Measurements from ENCODE around the gene NPAS3. TPM values are rescaled to one million over a fixed set of nuclear protein-coding genes. Genes with fewer than 3 reads are reported as not detected.

Gene NPAS3
- total and polyA plus RNA-seq, 2 donors (not counting 3 experiments of a cell fraction or from before 2014, with no cell fraction given), result 0.10 to 0.13 TPM

DNA sequence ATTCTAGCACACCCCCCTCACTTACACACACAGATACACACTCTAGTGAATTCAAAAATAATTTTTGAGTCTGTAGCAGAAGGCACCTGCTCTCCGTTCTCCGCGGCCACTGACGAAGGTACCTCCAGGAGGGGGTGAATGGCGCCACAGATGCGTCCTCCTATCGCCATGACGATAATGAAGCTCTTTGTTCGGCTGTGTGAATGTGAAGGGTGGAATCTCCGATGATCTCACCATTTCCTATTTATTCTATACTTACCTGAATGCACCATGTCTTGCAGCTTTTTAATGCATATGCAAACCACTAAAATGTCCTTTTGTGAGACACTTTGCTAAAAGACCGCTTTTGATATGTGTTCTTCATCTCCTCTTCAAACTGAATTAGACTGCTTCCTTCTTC is 849.5 kb downstream of the NPAS3 start:
- Histone ChIP-seq H3K9me1 (replicated peaks; ENCODE audit: control insufficient read depth, extremely low read depth, insufficient read depth, low read length) (no peaks in the 10 kb centered on the region), H3K4me2 (ENCODE audit: insufficient read depth, low read length) (no peak overlapping the region), H4K20me1 (replicated peaks; ENCODE audit: control insufficient read depth, extremely low read depth, insufficient read depth, low read length) (no peaks in the 10 kb centered on the region), H3K27me3 (ENCODE audit: control insufficient read depth in 2 of 2, insufficient read depth in 2 of 2, low read length in 2 of 2) (no peaks in the 10 kb centered on the region), H3K9me3 (replicated peaks; ENCODE audit: control insufficient read depth, insufficient read depth, low read length) (no peaks in the 10 kb centered on the region), H3K36me3 (ENCODE audit: control insufficient read depth in 2 of 2, extremely low read depth in 1 of 2, insufficient read depth in 2 of 2, low read length in 2 of 2) (no peaks in the 10 kb centered on the region), H3K4me1 (ENCODE audit: control insufficient read depth, extremely low read depth, insufficient read depth, low read length) (peaks cover 10% of the 10 kb centered on the region), H3K79me2 (ENCODE audit: control insufficient read depth, insufficient read depth, low read length) (no peaks in the 10 kb centered on the region), H3K4me3 (replicated peaks in 1 of 3; ENCODE audit: insufficient read depth in 1 of 3, low read depth in 1 of 3, low read length in 3 of 3) (no peak overlapping the region), H3K9ac (replicated peaks; ENCODE audit: extremely low read depth, insufficient read depth, low read length) (no peak overlapping the region), H2AFZ (ENCODE audit: low read depth, low read length) (no peak overlapping the region), H3K27ac (ENCODE audit: insufficient read depth, low read depth, low read length) (no peak overlapping the region)
- CTCF ChIA-PET, result interaction anchor here (1.4 kb wide), 1 partner anchor 422 kb away, joined by 3 read pairs; no protein-coding TSS in a partner anchor
- DNase-seq (ENCODE audit: low read depth, low spot score) (no peak), FAIRE-seq (no peak)
- intact Hi-C loops (cut with micrococcal nuclease), result no loop called here
- no TSS peak for BruUV-seq (replicated peaks)
- TF ChIP-seq MYC (IDR thresholded peaks at IDR 0.05; ENCODE audit: low read depth, low read length) (no peak), GATA2 (IDR thresholded peaks at IDR 0.05; ENCODE audit: insufficient read depth, insufficient read length, low read depth, low read length) (no peak), JUN (IDR thresholded peaks at IDR 0.05; ENCODE audit: borderline replicate concordance, insufficient read depth, insufficient read length, low read depth) (no peak), EZH2 (IDR thresholded peaks at IDR 0.05; ENCODE audit: borderline replicate concordance, low read depth, low read length, severe bottlenecking) (no peak), FOS (IDR thresholded peaks at IDR 0.05; ENCODE audit: borderline replicate concordance, insufficient read depth, low read length) (no peak), POLR2AphosphoS5 (IDR thresholded peaks at IDR 0.05; ENCODE audit: insufficient read depth, low read depth, low read length) (no peak)
- TF ChIP-seq, protein P1, sequence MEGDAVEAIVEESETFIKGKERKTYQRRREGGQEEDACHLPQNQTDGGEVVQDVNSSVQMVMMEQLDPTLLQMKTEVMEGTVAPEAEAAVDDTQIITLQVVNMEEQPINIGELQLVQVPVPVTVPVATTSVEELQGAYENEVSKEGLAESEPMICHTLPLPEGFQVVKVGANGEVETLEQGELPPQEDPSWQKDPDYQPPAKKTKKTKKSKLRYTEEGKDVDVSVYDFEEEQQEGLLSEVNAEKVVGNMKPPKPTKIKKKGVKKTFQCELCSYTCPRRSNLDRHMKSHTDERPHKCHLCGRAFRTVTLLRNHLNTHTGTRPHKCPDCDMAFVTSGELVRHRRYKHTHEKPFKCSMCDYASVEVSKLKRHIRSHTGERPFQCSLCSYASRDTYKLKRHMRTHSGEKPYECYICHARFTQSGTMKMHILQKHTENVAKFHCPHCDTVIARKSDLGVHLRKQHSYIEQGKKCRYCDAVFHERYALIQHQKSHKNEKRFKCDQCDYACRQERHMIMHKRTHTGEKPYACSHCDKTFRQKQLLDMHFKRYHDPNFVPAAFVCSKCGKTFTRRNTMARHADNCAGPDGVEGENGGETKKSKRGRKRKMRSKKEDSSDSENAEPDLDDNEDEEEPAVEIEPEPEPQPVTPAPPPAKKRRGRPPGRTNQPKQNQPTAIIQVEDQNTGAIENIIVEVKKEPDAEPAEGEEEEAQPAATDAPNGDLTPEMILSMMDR (IDR thresholded peaks at IDR 0.05; ENCODE audit: extremely low read depth in 1 of 2, insufficient read depth in 1 of 2, low read depth in 1 of 2, low read length in 2 of 2), result no peak
- TF ChIP-seq, protein P2, sequence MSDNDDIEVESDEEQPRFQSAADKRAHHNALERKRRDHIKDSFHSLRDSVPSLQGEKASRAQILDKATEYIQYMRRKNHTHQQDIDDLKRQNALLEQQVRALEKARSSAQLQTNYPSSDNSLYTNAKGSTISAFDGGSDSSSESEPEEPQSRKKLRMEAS (IDR thresholded peaks at IDR 0.05; ENCODE audit: insufficient read depth, insufficient read length), result no peak
- POLR2A ChIA-PET, result interaction anchor here (0.6 kb wide), 1 partner anchor 1101 kb away, joined by 5 read pairs; no protein-coding TSS in a partner anchor
- dilution Hi-C loops (cut with MboI; ENCODE audit: extremely low pct_ligation_motif_present, low sequenced_read_pairs), result loop anchor here (25.0 kb wide), 2 partner anchors 126 to 326 kb away; no protein-coding TSS in a partner anchor

Measured in endothelial cell of umbilical vein (primary cell).